HCT116 (cell line): ENCODE measurements around the gene FCHO1. TPM values are rescaled to one million over a fixed set of nuclear protein-coding genes. Genes with fewer than 3 reads are reported as not detected.
A peak's percentile ranks its signal among the peaks of the same experiment; 100 is the strongest.

Source experiments
- ATAC-seq: fragments of 200-7000 bp; cut with Tn5 transposase; 2 replicates; pipeline ENCODE4 v1.9.1; 2020; ENCODE audit warnings: mild to moderate bottlenecking, moderate library complexity
- BruUV-seq: library from RNA; stranded (reverse); fragments of 400-500 nt; replicated peaks from 2 replicates; lab custom pipeline; 2021; lab: Mats Ljungman, UMichigan
- CTCF ChIA-PET: fragments of 300-600 bp; sonication (Branson Sonifier 250); formaldehyde crosslinking; loops from one replicate; lab custom pipeline; 2021; ENCODE audit warnings: antibody characterized with exemption; lab: Charles Lee
- POLR2A ChIA-PET: fragments of 300-600, 350-600 bp; sonication (Branson Sonifier 250); formaldehyde crosslinking; loops from one replicate; lab custom pipeline; 2021; ENCODE audit warnings: antibody characterized with exemption; lab: Charles Lee
- RAD21 ChIA-PET, 2 experiments: fragments of 300-600 bp; sonication (Branson Sonifier 250); formaldehyde crosslinking; loops; one replicate each; lab custom pipeline; 2023; ENCODE audit warnings: low total read pairs in 2 of 2; ENCODE audit not compliant: uncharacterized antibody in 2 of 2, unreplicated experiment in 2 of 2, low non-redundant PET in 1 of 2; lab: Charles Lee
- DNase-seq: peaks from one replicate; pipeline ENCODE4 v3.0.0-alpha.2; 2010; ENCODE audit warnings: low read depth, low spot score
- H2AFZ ChIP-seq: fragments of 200-600 bp; shearing (Covaris generic), sonication (generic); 2 replicates; pipeline ENCODE4 v1.6.1; 2017; ENCODE audit warnings: low read depth, mixed run types, mixed read lengths, antibody characterized with exemption, low read length; ENCODE audit not compliant: poor library complexity, severe bottlenecking
- H3K27ac ChIP-seq: 2 replicates; pipeline ENCODE4 v1.5.1; 2012; ENCODE audit warnings: low read depth, low read length
- H3K27me3 ChIP-seq: fragments of 200-600 bp; sonication (generic); 2 replicates; pipeline ENCODE4 v1.6.1; 2016; ENCODE audit warnings: mixed run types, low read length, mixed read lengths; ENCODE audit not compliant: insufficient read depth
- H3K36me3 ChIP-seq, 2 experiments: fragments of 200-500 bp in 1 of 2; fragments of 200-600 bp in 1 of 2; sonication (Bioruptor generic) in 1 of 2; sonication (generic) in 1 of 2; 2 replicates each; pipeline versions ENCODE4 v1.5.1 to v1.6.1; 2014 to 2016; ENCODE audit warnings: low read length in 2 of 2, inconsistent platforms in 1 of 2, mixed read lengths in 1 of 2, mixed run types in 1 of 2; ENCODE audit not compliant: insufficient read depth in 2 of 2, control insufficient read depth in 1 of 2
- H3K4me1 ChIP-seq, 2 experiments: fragments of 200-600 bp in 1 of 2; sonication (generic) in 1 of 2; 2 replicates each; pipeline versions ENCODE4 v1.5.1 to v1.6.1; 2012 to 2017; ENCODE audit warnings: low read length in 2 of 2, inconsistent platforms in 1 of 2, mild to moderate bottlenecking in 1 of 2, mixed read lengths in 1 of 2, mixed run types in 1 of 2, moderate library complexity in 1 of 2; ENCODE audit not compliant: insufficient read depth in 2 of 2, control insufficient read depth in 1 of 2
- H3K4me2 ChIP-seq: fragments of 200-600 bp; sonication (generic); 2 replicates; pipeline ENCODE4 v1.6.1; 2017; ENCODE audit warnings: mixed run types, low read length, mixed read lengths
- H3K4me3 ChIP-seq, 2 experiments: fragments of 200-600 bp in 1 of 2; sonication (generic) in 1 of 2; replicated peaks in 1 of 2; 2 replicates each; pipeline ENCODE4 v1.5.1; 2011 to 2016; ENCODE audit warnings: low read length in 2 of 2, control low read depth in 1 of 2, low read depth in 1 of 2, mild to moderate bottlenecking in 1 of 2, mixed read lengths in 1 of 2, mixed run types in 1 of 2
- H3K79me2 ChIP-seq: fragments of 200-600 bp; sonication (generic); 2 replicates; pipeline ENCODE4 v1.6.1; 2017; ENCODE audit warnings: mild to moderate bottlenecking, mixed run types, low read length, moderate library complexity, mixed read lengths; ENCODE audit not compliant: insufficient read depth
- H3K9ac ChIP-seq: fragments of 200-600 bp; sonication (generic); 2 replicates; pipeline ENCODE4 v1.6.1; 2016; ENCODE audit warnings: low read length, mixed read lengths
- H3K9me2 ChIP-seq: fragments of 200-600 bp; sonication (generic), shearing (Covaris generic); 2 replicates; pipeline ENCODE4 v1.6.1; 2017; ENCODE audit warnings: mixed run types, mild to moderate bottlenecking, moderate library complexity; ENCODE audit not compliant: insufficient read depth
- H3K9me3 ChIP-seq, 2 experiments: fragments of 200-500 bp in 1 of 2; fragments of 200-600 bp in 1 of 2; sonication (Bioruptor generic) in 1 of 2; sonication (generic) in 1 of 2; 2 replicates each; pipeline ENCODE4 v1.6.1; 2014 to 2017; ENCODE audit warnings: low read length in 2 of 2, mixed read lengths in 2 of 2, inconsistent platforms in 1 of 2, low read depth in 1 of 2, mild to moderate bottlenecking in 1 of 2, mixed run types in 1 of 2, moderate library complexity in 1 of 2; ENCODE audit not compliant: control insufficient read depth in 1 of 2, insufficient read depth in 1 of 2
- H4K20me1 ChIP-seq: fragments of 200-600 bp; sonication (generic), shearing (Covaris generic); 2 replicates; pipeline ENCODE4 v1.6.1; 2017; ENCODE audit warnings: mixed run types, mild to moderate bottlenecking, moderate library complexity; ENCODE audit not compliant: insufficient read depth
- CBX3 ChIP-seq: IDR thresholded peaks from 2 replicates; pipeline ENCODE4 v1.6.1; 2012; ENCODE audit warnings: low read depth
- CEBPB ChIP-seq: IDR thresholded peaks from 2 replicates; pipeline ENCODE4 v1.6.1; 2012; ENCODE audit warnings: low read depth
- CTCF ChIP-seq, 3 experiments: fragments of 200-600 bp in 1 of 3; sonication (generic) in 1 of 3; IDR thresholded peaks in 2 of 3; conservative IDR thresholded peaks in 1 of 3; 2 replicates each; pipeline ENCODE4 v1.5.1; 2012 to 2017; ENCODE audit warnings: low read depth in 2 of 3, low read length in 2 of 3, antibody characterized with exemption in 1 of 3, borderline replicate concordance in 1 of 3, control low read depth in 1 of 3, mild to moderate bottlenecking in 1 of 3, mixed read lengths in 1 of 3, mixed run types in 1 of 3, moderate library complexity in 1 of 3; ENCODE audit not compliant: insufficient read depth in 1 of 3
- ELF1 ChIP-seq: IDR thresholded peaks from 2 replicates; pipeline ENCODE4 v1.6.1; 2012; ENCODE audit warnings: low read depth, borderline replicate concordance
- EZH2 ChIP-seq: fragments of 200-600 bp; sonication (generic); IDR thresholded peaks from 2 replicates; pipeline ENCODE4 v1.6.1; 2017; ENCODE audit warnings: antibody characterized with exemption, mixed run types
- EZH2phosphoT487 ChIP-seq: fragments of 200-600 bp; IDR thresholded peaks from 2 replicates; pipeline ENCODE4 v1.6.1; 2018; ENCODE audit warnings: antibody characterized with exemption, borderline replicate concordance
- FOSL1 ChIP-seq: IDR thresholded peaks from 2 replicates; pipeline ENCODE4 v1.6.1; 2012; ENCODE audit warnings: low read depth
- MAX ChIP-seq: IDR thresholded peaks from 2 replicates; pipeline ENCODE4 v1.6.1; 2012
- POLR2AphosphoS5 ChIP-seq: IDR thresholded peaks from 2 replicates; pipeline ENCODE4 v1.6.1; 2011; ENCODE audit warnings: mild to moderate bottlenecking, low read depth, low read length, moderate library complexity
- RAD21 ChIP-seq: IDR thresholded peaks from 2 replicates; pipeline ENCODE4 v1.6.1; 2012; ENCODE audit warnings: low read depth, mild to moderate bottlenecking
- SP1 ChIP-seq: IDR thresholded peaks from 2 replicates; pipeline ENCODE4 v1.6.1; 2012; ENCODE audit warnings: low read depth
- YY1 ChIP-seq: IDR thresholded peaks from 2 replicates; pipeline ENCODE4 v1.6.1; 2011; ENCODE audit warnings: low read length, low read depth, moderate library complexity, mild to moderate bottlenecking; ENCODE audit not compliant: insufficient replicate concordance; ENCODE audit errors: extremely low read depth
- ZNF274 ChIP-seq: fragments of 200-500 bp; sonication (Bioruptor generic); IDR thresholded peaks from 2 replicates; pipeline ENCODE4 v1.6.1; 2014; ENCODE audit warnings: mild to moderate bottlenecking, low read depth, low read length, inconsistent platforms
- intact Hi-C: fragments of 100-400 bp; cut with micrococcal nuclease; formaldehyde crosslinking; loops from 2 replicates; pipeline ENCODE4 v1.10.0; 2022
- total RNA-seq: library from RNA; stranded (reverse); gene quantifications from one replicate; pipeline ENCODE4 v1.2.1, GENCODE V29; 2021; ENCODE audit not compliant: unreplicated experiment

Gene FCHO1
- total RNA-seq, 1 experiment from 2014 or later = 28.1 TPM

DNA sequence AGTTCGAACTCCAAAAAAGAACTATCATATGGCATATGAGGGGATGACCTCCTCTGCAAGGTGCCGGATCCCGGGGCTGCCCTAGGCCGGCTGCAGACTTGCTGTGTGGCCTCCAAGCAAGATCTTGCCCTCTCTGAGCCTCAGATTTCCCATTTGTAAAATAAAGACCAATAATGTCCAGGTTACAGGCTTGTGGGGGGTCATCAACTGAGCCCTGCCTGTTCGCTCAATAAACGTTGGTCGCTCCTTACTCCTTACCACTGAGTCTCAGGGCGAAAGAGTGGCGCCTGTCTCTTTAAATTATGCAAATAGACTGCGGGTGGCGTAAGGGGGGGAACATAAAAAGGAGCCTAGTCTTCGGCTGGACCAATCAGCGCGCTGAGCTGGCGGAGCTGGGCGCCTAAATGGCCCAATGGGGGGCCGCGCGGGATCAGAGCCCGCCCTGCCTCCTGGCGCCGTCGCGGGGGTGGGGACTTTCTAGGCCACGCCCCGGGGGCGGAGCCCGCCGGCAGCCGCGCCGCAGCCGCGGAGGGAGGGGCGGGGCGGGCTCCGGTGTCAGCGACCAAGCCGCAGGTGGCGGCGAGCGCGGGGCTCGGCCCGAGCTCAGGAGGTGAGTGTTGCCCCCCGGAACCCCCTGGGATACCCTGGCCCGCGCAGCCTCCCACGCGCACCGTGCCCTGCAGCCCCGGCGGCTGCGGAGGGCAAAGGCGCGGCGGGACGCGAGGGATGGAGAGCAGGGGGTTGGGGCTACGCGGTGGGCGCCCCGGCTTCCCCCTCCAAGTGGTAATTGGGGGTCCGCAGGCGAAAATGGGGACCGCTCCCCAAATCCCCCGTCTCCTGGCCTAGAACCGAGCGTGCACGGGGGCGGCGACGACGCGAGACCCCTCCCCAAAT is 3.8 kb upstream of the FCHO1 start:
- H4K20me1 ChIP-seq = no peaks in the 10 kb centered on the region
- no peaks in the 10 kb centered on the region for H3K9me2 ChIP-seq
- POLR2A ChIA-PET = interaction anchor here (1.0 kb wide), 1 partner anchor 29 kb away, joined by 3 read pairs; no protein-coding TSS in a partner anchor
- H3K4me1 ChIP-seq = peaks cover 3 to 20% of the 10 kb centered on the region in 2 experiments; a peak in 3 of 4 replicates
- no peaks in the 10 kb centered on the region for H3K79me2 ChIP-seq
- CTCF ChIA-PET = interaction anchor here (0.8 to 1.3 kb wide), 3 partner anchors 19 to 141 kb away, joined by 3 to 11 read pairs (median 3); no protein-coding TSS in a partner anchor
- DNase-seq = peak; percentile 93
- no TSS peak for BruUV-seq
- peak overlapping the region; percentile 53 for H3K9ac ChIP-seq
- TF ChIP-seq CEBPB = no peak
- TF ChIP-seq SP1 = peak; percentile 94
- 0 out of 2 replicates have a peak, but pooled peaks have one; percentile 14 for TF ChIP-seq CBX3
- TF ChIP-seq POLR2AphosphoS5 = peak; percentile 38; the same call in 1 of the 2 replicates
- TF ChIP-seq MAX = peak; percentile 80
- TF ChIP-seq, all 23 proteins: peak for 4
- Histone ChIP-seq H3K27me3 (no peaks in the 10 kb centered on the region), H3K27ac (no peak overlapping the region; the same call in 1 of the 2 replicates), H3K4me3 (peak overlapping the region; percentile 54 to 61), H3K36me3 (no peaks in the 10 kb centered on the region), H3K4me2 (peak overlapping the region; percentile 79), H2AFZ (no peak overlapping the region), H3K9me3 (no peaks in the 10 kb centered on the region)
- intact Hi-C loops = loop anchor here (1.0 kb wide), 1 partner anchor 32 kb away; no protein-coding TSS in a partner anchor
- peak; percentile 99 for ATAC-seq
- RAD21 ChIA-PET = interaction anchor here in 1 of 2 experiments (0.8 kb wide), 1 partner anchor 19 kb away, joined by 3 read pairs; no protein-coding TSS in a partner anchor

DNA sequence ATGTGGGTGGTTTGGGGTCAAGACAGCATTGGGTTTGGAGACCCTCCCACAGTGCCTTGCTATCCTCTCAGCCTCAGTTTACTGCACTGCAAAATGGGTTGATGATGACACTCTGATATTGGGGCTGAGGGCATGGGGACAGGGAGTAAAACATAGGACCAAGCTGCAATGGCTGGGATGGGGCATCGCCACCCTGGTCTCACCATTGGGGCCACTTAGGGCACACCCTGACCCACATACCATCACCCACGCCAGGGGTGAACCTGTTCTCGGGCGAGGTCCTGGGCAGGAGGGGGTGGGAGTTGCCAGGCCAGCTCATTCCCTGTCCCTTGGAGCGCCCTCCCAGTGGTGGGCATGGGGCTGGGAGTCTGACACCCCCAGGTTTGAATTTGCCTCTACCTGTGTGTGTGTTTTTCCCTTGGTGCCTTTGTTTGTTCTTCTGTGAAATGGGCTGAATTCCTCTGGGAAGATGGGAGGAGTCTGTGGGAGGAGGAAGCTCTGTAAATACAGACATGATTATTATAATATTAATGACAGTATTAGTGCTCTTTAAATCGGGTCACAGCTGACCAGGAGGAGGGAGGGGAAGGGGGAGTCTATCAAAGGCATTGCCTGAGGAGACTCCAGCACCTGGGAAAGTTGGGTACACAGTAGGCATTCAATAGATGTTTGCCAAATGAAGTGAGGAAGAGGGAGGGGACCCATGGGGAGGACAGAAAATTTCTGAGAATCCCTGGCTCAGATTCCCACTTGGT is 2.2 kb upstream of the FCHO1 start:
- no peak for ATAC-seq
- Histone ChIP-seq H3K4me1 (peaks cover 3 to 18% of the 10 kb centered on the region in 2 experiments; a peak in 3 of 4 replicates), H3K9me3 (no peaks in the 10 kb centered on the region), H4K20me1 (no peaks in the 10 kb centered on the region), H3K27ac (no peak overlapping the region), H3K4me3 (no peak overlapping the region), H3K36me3 (no peaks in the 10 kb centered on the region), H3K27me3 (no peaks in the 10 kb centered on the region), H2AFZ (no peak overlapping the region), H3K9ac (no peak overlapping the region), H3K9me2 (no peaks in the 10 kb centered on the region), H3K79me2 (no peaks in the 10 kb centered on the region), H3K4me2 (0 out of 2 replicates have a peak overlapping the region, but pooled peaks have one; percentile 79)
- RAD21 ChIA-PET = no interaction called here
- DNase-seq = no peak
- intact Hi-C loops = no loop called here
- POLR2A ChIA-PET = no interaction called here
- CTCF ChIA-PET = no interaction called here
- BruUV-seq = no TSS peak
- no peak for TF ChIP-seq EZH2
- no peak for TF ChIP-seq SP1
- no peak for TF ChIP-seq ELF1
- TF ChIP-seq CTCF (IDR thresholded peaks at IDR 0.05 in 2 of 3, conservative IDR thresholded peaks at IDR 0.05 in 1 of 3; ENCODE audit: borderline replicate concordance in 1 of 3, insufficient read depth in 1 of 3, low read depth in 2 of 3, low read length in 2 of 3) = no peak
- no peak for TF ChIP-seq RAD21
- no peak for TF ChIP-seq EZH2phosphoT487
- TF ChIP-seq YY1 = no peak
- no peak for TF ChIP-seq ZNF274
- no peak for TF ChIP-seq FOSL1
